GM12874 (cell line): ENCODE measurements around the gene PDRG1.

Source experiments
- TF ChIP-seq, protein P1 (sequence below): IDR thresholded peaks from 2 replicates; pipeline ENCODE4 v1.5.1; 2011; ENCODE audit warnings: low read depth, mild to moderate bottlenecking, control low read depth, low read length, moderate library complexity; ENCODE audit not compliant: insufficient read depth

The PDRG1 gene

DNA sequence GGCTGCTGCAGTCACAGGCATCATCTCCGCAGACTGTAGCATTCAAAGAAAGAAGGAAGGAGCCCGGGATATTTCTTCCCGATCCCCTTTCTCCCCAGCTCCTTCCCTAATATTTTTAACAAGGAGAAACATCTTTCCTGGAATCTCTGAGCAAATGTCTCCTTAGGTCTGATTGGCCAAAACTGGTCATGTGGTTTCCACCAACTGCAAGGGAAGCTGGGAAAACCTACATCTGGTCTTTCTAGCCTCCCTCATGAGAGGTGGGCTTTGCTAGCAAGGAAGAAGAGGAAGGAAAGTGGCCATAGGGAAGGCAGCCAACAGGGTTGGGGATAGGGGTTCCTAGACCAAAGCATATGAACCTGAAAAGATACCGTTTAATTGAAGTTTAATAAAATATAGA, 35.1 kb downstream of the PDRG1 start:
- TF ChIP-seq, protein P1, sequence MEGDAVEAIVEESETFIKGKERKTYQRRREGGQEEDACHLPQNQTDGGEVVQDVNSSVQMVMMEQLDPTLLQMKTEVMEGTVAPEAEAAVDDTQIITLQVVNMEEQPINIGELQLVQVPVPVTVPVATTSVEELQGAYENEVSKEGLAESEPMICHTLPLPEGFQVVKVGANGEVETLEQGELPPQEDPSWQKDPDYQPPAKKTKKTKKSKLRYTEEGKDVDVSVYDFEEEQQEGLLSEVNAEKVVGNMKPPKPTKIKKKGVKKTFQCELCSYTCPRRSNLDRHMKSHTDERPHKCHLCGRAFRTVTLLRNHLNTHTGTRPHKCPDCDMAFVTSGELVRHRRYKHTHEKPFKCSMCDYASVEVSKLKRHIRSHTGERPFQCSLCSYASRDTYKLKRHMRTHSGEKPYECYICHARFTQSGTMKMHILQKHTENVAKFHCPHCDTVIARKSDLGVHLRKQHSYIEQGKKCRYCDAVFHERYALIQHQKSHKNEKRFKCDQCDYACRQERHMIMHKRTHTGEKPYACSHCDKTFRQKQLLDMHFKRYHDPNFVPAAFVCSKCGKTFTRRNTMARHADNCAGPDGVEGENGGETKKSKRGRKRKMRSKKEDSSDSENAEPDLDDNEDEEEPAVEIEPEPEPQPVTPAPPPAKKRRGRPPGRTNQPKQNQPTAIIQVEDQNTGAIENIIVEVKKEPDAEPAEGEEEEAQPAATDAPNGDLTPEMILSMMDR: no peak

DNA sequence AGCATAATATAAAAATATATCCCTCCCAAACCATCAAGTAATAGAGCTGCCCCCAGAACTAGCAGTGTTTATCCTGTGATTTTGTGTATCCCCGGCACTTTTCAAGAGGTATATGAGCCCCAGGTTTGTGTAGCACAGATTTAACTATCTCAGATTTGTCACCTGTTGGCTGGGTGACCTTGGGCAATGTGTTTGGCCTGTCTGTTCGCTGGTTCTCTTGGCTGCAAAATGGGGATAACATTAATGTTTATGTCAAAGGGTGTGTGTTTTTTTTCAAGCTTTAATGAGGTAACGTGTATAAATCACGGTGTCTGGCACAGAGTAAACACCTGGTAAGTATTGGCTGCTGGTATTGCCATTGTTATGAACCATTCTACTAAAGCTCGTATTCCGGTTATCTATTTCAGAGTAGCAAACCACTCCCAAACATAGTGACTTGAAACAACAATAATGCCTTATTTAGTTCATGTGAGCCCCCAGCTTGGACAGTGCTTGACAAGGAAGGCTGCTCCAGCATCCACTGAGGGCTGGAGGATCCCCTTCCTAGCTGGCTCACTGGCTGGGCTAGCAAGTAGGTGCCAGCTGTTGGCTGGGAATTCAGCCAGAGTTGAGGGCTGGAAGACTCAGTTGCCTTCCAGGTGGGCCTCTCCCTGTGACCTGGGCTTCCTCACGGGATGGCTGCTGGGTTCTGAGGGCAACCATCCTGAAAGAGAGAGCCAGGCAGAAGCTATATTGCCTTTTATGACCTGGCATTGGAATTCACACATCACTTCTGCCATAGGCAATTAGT, 36.2 kb downstream of the PDRG1 start:
- TF ChIP-seq, protein P1: no peak

DNA sequence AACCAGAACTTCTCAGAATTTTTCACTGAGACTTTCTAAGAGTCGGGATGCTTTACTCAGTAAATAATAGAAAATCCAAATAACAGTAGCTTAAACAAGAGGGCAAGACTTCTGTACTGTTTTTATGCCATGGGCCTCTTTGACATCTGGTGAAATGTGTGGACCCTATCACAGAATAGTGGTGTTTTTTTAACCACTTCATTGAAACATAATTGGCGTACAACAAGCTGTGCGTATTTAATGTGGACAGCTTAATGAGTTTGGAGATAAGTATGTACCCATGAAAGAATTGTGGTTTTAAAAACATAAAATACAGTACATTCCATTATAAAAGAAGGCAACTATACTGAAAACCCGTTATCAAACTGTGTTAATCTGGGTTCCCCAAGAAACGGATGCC, 37.7 kb downstream of the PDRG1 start:
- TF ChIP-seq, protein P1: no peak

DNA sequence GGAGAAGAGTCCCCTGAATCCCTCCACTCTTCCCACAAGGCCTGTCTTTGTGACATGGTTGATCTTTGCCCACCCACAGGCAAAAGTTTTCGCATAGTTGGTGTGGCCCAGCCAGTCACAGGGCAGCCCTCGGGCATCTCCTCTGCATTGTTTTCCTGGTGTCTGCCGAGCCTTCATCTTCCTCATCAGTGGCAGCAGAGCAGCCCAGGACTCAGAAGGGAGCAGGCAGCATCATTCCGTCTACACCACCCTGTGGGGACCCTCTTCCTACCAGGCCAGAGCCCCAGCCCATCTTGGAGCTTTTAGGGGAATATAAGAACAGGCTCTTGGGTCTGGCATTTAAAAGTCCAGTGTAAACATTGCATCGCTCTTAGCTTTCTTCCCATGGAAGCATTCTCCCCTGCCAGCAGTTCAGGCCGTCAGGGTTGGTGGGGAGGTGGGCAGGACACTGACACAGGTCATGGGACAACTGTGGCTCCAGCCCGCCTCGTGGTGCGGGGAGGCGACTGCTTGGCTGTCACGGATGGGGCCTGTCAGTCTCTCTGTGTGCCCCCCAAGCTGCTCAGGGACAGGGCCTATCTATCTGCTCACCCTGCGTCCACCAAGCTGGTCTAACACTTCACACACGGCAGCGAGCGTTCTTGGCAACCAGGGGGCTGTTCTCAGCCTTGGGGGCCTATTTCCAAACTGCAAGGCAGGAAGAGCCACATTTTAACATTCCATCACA, 38.3 kb downstream of the PDRG1 start:
- TF ChIP-seq, protein P1: no peak

DNA sequence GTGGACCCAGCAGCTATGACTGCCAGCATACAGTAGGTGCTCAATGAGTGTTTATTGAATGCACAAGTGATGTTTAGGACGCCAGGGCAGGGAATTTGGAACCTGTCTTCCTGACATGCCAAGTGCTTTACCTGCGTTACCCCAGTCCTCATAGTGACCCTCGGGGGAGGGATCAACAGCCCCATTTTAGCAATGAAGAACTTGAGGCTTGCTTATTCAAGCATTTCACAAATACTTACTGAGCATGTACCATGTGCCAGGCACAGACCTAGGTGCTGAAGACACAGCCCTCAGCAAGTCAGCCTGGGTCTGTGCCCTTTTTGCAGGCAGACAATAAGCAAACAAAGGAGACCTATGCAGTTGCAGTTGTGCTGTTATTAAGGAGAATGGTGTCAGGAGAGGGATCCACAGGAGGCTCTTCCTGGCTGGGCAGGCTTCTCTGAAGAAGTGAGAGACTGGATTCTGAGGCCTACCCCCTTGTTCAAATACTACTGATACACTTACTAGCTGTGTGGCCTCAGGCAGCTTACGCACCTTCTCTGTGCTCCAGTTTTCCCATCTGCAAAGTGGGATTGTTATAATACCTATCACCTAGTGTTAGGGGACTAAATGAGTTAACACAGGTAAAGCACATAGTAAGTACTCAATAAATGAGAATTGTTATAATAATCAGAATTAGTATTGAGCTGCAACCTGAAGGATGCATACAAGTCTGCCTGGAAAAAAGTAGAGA, 41.6 kb downstream of the PDRG1 start:
- TF ChIP-seq, protein P1: no peak

DNA sequence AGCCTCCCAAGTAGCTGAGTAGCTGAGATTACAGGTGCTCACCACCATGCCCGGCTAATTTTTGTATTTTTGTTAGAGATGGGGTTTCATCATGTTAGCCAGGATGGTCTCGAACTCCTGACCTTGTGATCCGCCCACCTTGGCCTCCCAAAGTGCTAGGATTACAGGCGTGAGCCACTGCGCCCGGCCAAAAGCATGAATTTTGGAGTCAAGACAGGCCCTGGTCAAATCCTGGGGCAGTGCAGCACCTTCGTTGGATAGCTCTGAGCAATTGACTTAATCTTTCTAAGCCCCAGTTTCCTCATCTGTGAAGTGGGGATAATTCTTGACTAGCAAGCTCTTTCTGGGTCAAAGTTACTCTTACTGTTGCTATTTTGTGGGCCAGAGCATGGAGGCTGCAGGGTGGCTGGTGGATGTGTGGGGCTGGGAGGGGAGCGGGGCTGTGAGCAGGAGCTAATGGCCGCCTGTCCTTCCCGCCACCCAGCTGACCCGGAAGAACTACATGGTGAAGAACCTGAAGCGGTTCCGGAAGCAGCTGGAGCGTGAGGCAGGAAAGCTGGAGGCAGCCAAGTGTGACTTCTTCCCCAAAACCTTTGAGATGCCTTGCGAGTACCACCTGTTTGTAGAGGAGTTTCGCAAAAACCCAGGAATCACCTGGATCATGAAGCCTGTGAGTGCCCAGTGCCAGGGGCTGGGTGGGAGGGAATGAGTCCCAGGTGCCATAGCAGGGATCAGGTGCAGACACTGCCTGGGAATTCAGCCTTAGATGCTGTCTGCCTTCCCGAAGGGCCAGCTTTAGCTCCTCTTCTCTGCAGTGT, 42.4 kb downstream of the PDRG1 start:
- TF ChIP-seq, protein P1: no peak
